K562 (cell line): Measurements from ENCODE around the gene PAFAH2. TPM values are rescaled to one million over a fixed set of nuclear protein-coding genes. Genes with fewer than 3 reads are reported as not detected.

ENCODE experiments used
- CCNT2 ChIP-seq: IDR thresholded peaks from 2 replicates; pipeline ENCODE4 v1.6.1; 2011; ENCODE audit warnings: borderline replicate concordance, low read depth, mild to moderate bottlenecking, moderate library complexity, mixed read lengths, low read length; ENCODE audit not compliant: insufficient read length; ENCODE audit errors: extremely low read depth
- ELF4 ChIP-seq: fragments of 450-650 bp; formaldehyde crosslinking; IDR thresholded peaks from 2 replicates; pipeline ENCODE4 v1.4.0; 2022; ENCODE audit warnings: missing genetic modification characterization
- EZH2 ChIP-seq: IDR thresholded peaks from 2 replicates; pipeline ENCODE4 v1.6.1; 2012; ENCODE audit warnings: low read depth, mild to moderate bottlenecking, inconsistent platforms, low read length, borderline replicate concordance
- GATAD2A ChIP-seq: fragments of 450-650 bp; IDR thresholded peaks from 2 replicates; pipeline ENCODE4 v1.6.1; 2017
- HDAC1 ChIP-seq, 2 experiments: fragments of 450-650 bp; IDR thresholded peaks; 2 replicates each; pipeline ENCODE4 v1.6.1; 2016 to 2017; ENCODE audit warnings: inconsistent platforms in 1 of 2, mild to moderate bottlenecking in 1 of 2, moderate library complexity in 1 of 2
- HMGXB4 ChIP-seq: sonication (generic); formaldehyde crosslinking; IDR thresholded peaks from 2 replicates; pipeline ENCODE4 v1.8.1; 2023; ENCODE audit warnings: mild to moderate bottlenecking, missing genetic modification reagents
- HNRNPLL ChIP-seq: fragments of 200-400 bp; formaldehyde crosslinking; IDR thresholded peaks from 2 replicates; pipeline ENCODE4 v1.6.1; 2017; ENCODE audit warnings: low read length, low read depth, mild to moderate bottlenecking; ENCODE audit not compliant: poor library complexity, severe bottlenecking
- IRF2 ChIP-seq: sonication (generic); formaldehyde crosslinking; IDR thresholded peaks from 2 replicates; pipeline ENCODE4 v1.8.1; 2022; ENCODE audit warnings: mild to moderate bottlenecking, missing genetic modification reagents
- IRF9 ChIP-seq: fragments of 450-650 bp; IDR thresholded peaks from 2 replicates; pipeline ENCODE4 v1.6.1; 2016; ENCODE audit warnings: missing biosample characterization, missing genetic modification characterization
- KAT8 ChIP-seq: fragments of 450-650 bp; IDR thresholded peaks from 2 replicates; pipeline ENCODE4 v1.6.1; 2016; ENCODE audit warnings: low read depth, mild to moderate bottlenecking
- KDM4B ChIP-seq, 2 experiments: fragments of 450-650 bp in 1 of 2; sonication (generic) in 1 of 2; IDR thresholded peaks; 2 replicates each; pipeline ENCODE4 v1.6.1; 2016 to 2017; ENCODE audit warnings: borderline replicate concordance in 2 of 2, antibody characterized with exemption in 1 of 2, low read depth in 1 of 2, mild to moderate bottlenecking in 1 of 2
- MBD1 ChIP-seq: fragments of 250-450 bp; sonication (Bioruptor Pico); IDR thresholded peaks from 2 replicates; pipeline ENCODE4 v1.8.0; 2022; ENCODE audit warnings: inconsistent platforms
- MTA3 ChIP-seq: fragments of 450-650 bp; formaldehyde crosslinking; IDR thresholded peaks from 2 replicates; pipeline ENCODE4 v1.6.1; 2017; ENCODE audit warnings: mild to moderate bottlenecking, borderline replicate concordance
- MXD1 ChIP-seq: fragments of 250-450 bp; sonication (Bioruptor Pico); IDR thresholded peaks from 2 replicates; pipeline ENCODE4 v1.8.0; 2021; ENCODE audit warnings: borderline replicate concordance, mild to moderate bottlenecking, moderate library complexity; ENCODE audit not compliant: poor library complexity, severe bottlenecking
- NR4A1 ChIP-seq, 2 experiments: fragments of 250-450 bp in 1 of 2; fragments of 450-650 bp in 1 of 2; sonication (Bioruptor Pico) in 1 of 2; IDR thresholded peaks; 2 replicates each; pipeline versions ENCODE4 v1.4.0 to v1.6.1; 2016 to 2020; ENCODE audit warnings: mild to moderate bottlenecking in 2 of 2, missing compliant biosample characterization in 1 of 2, missing genetic modification characterization in 1 of 2, moderate library complexity in 1 of 2
- PML ChIP-seq: IDR thresholded peaks from 2 replicates; pipeline ENCODE4 v1.6.1; 2012; ENCODE audit warnings: low read length, inconsistent platforms
- SRF ChIP-seq, 2 experiments: fragments of 250-450, 450-650 bp in 1 of 2; sonication (Bioruptor Pico) in 1 of 2; sonication (generic) in 1 of 2; formaldehyde crosslinking; IDR thresholded peaks; 2 replicates each; pipeline versions ENCODE4 v1.5.0 to v1.5.1; 2020 to 2022; ENCODE audit warnings: mild to moderate bottlenecking in 1 of 2, missing genetic modification reagents in 1 of 2
- TARDBP ChIP-seq: fragments of 450-650 bp; IDR thresholded peaks from 2 replicates; pipeline ENCODE4 v1.6.1; 2016
- XRCC4 ChIP-seq: IDR thresholded peaks from one replicate; pipeline ENCODE4 v1.6.1; 2011; ENCODE audit not compliant: insufficient read depth, insufficient read length; ENCODE audit errors: extremely low read depth
- YBX1 ChIP-seq: fragments of 450-650 bp; IDR thresholded peaks from 2 replicates; pipeline ENCODE4 v1.7.1; 2016; ENCODE audit warnings: mild to moderate bottlenecking
- polyA plus RNA-seq, 8 experiments: library from polyadenylated mRNA; depleted of rRNA in 4 of 8; stranded (reverse) in 5 of 8; unstranded in 3 of 8; fragments of >200 nt; fragmentation: Nextera tagmentation in 2 of 8; fragmentation: Illumina TruSeq in 1 of 8; extraction: Ambion mirVana in 2 of 8; extraction: Trizol in 1 of 8; gene quantifications; 2 replicates each; pipeline versions ENCODE4 v1.2.1 to v1.2.3, GENCODE V29; 2011 to 2014; ENCODE audit warnings: inconsistent platforms in 1 of 8, missing spikeins in 1 of 8
- total RNA-seq, 7 experiments: library from RNA; depleted of rRNA in 6 of 7; stranded (reverse); fragments of >200 nt in 6 of 7; fragmentation: Illumina TruSeq in 2 of 7; extraction: Trizol in 2 of 7; gene quantifications; 2 replicates each; pipeline versions ENCODE4 v1.2.1 to v1.2.3, GENCODE V29; 2011 to 2021; ENCODE audit warnings: low replicate concordance in 1 of 7

Gene PAFAH2
- total and polyA plus RNA-seq, 9 of the 15 experiments (the other 6 are each of a cell fraction or from before 2014, with no cell fraction given) = 4.2 to 10.9 (median 6.8) TPM

GRCh38 chr1:26035959-26036755, 38.3 kb upstream of the PAFAH2 start (continued):
- peak; percentile 59; the same call in 1 of the 2 replicates for TF ChIP-seq HMGXB4 (CRISPR knock-in tag)
- TF ChIP-seq ELF4 (CRISPR knock-in tag) = no peak
- no peak; a peak in 1 of 4 replicates for TF ChIP-seq KDM4B (IDR thresholded peaks at IDR 0.05; ENCODE audit: borderline replicate concordance in 2 of 2, low read depth in 1 of 2)
- no peak for TF ChIP-seq HNRNPLL
- TF ChIP-seq NR4A1 (CRISPR knock-in tag; IDR thresholded peaks at IDR 0.05) = peak; percentile 22; the same call in 1 of the 2 replicates
- TF ChIP-seq NR4A1 (tag; IDR thresholded peaks at IDR 0.05) = peak; percentile 60; the same call in 1 of the 2 replicates
- TF ChIP-seq IRF2 = no peak
- TF ChIP-seq XRCC4 = no peak
- TF ChIP-seq IRF9 (tag) = no peak
- no peak for TF ChIP-seq MBD1 (CRISPR knock-in tag)
- TF ChIP-seq PML = no peak
- no peak for TF ChIP-seq MXD1 (CRISPR knock-in tag)
- TF ChIP-seq GATAD2A = no peak
- TF ChIP-seq CCNT2 = peak; percentile 9
- peak in 1 of 2 experiments; percentile 65; a peak in 1 of 4 replicates for TF ChIP-seq SRF (CRISPR knock-in tag; IDR thresholded peaks at IDR 0.05)
- peak; percentile 55; the same call in 1 of the 2 replicates for TF ChIP-seq MTA3
- no peak for TF ChIP-seq TARDBP
- TF ChIP-seq KAT8 = no peak
- TF ChIP-seq YBX1 = no peak
- no peak for TF ChIP-seq EZH2
- no peak for TF ChIP-seq HDAC1 (IDR thresholded peaks at IDR 0.05)
